Body of pancreas (tissue), 4 donors: ENCODE data around the gene CABP7. TPM values are rescaled to one million over a fixed set of nuclear protein-coding genes. Genes with fewer than 3 reads are reported as not detected.

Experiments
- ATAC-seq: fragments of 150-250 bp; one replicate; pipeline ENCODE4 v1.9.1; 2016
- DNase-seq, 4 donors: peaks; one replicate each; pipeline ENCODE4 v3.0.0-alpha.2; 2019
- H3K27ac ChIP-seq, 4 donors: fragments of 200-600 bp; sonication (generic); 1 replicate in 3 of 4; 2 replicates in 1 of 4; pipeline versions ENCODE4 v1.5.1 to v1.6.1; 2016 to 2019; ENCODE audit warnings: mild to moderate bottlenecking in 1 of 4, mixed read lengths in 1 of 4, moderate library complexity in 1 of 4
- H3K27me3 ChIP-seq, 2 donors: fragments of 200-600 bp; sonication (generic); one replicate each; pipeline ENCODE4 v1.6.0; 2016; ENCODE audit warnings: mild to moderate bottlenecking in 1 of 2
- H3K36me3 ChIP-seq, 2 donors: fragments of 200-600 bp; sonication (generic); replicated peaks in 1 of 2; 2 replicates each; pipeline ENCODE4 v1.5.1; 2016; ENCODE audit warnings: low read depth in 2 of 2; ENCODE audit not compliant: insufficient read depth in 1 of 2
- H3K4me1 ChIP-seq: fragments of 200-600 bp; sonication (generic); one replicate; pipeline ENCODE4 v1.6.0; 2016
- H3K4me3 ChIP-seq, 2 donors: fragments of 200-600 bp; sonication (generic); 1 replicate in 1 of 2; 2 replicates in 1 of 2; pipeline ENCODE4 v1.5.1; 2016 to 2019
- H3K9me3 ChIP-seq, 3 donors: fragments of 200-600 bp; sonication (generic); 1 replicate in 2 of 3; 2 replicates in 1 of 3; pipeline ENCODE4 v1.5.1; 2016
- POLR2A ChIP-seq, 3 donors: fragments of 450-650 bp; IDR thresholded peaks; one replicate each; pipeline ENCODE4 v1.6.1; 2016; ENCODE audit warnings: antibody characterized with exemption in 3 of 3, mild to moderate bottlenecking in 2 of 3
- WGBS, 2 donors: methylation state at CpG; one replicate each; pipeline ENCODE4 v1.1.5; 2017; 5-methylcytosine and 5-hydroxymethylcytosine counted together
- intact Hi-C: fragments of 100-400 bp; cut with DNase I; formaldehyde crosslinking; loops from one replicate; pipeline ENCODE4 v1.15.1; 2023
- total RNA-seq, 2 donors: library from RNA; depleted of rRNA; stranded (reverse); fragments of >200 nt; gene quantifications; one replicate each; pipeline ENCODE4 v1.1.0, GENCODE V29; 2016
- TF ChIP-seq, protein P1 (sequence below), 7 experiments: fragments of 450-650 bp in 4 of 7; fragments of 200-600 bp in 3 of 7; sonication (generic) in 3 of 7; IDR thresholded peaks; one replicate each; pipeline ENCODE4 v1.5.1; 2016 to 2019; ENCODE audit warnings: antibody characterized with exemption in 7 of 7

CABP7 gene
- total RNA-seq, 2 donors from 2014 or later: 0.78 to 2.6 TPM

DNA sequence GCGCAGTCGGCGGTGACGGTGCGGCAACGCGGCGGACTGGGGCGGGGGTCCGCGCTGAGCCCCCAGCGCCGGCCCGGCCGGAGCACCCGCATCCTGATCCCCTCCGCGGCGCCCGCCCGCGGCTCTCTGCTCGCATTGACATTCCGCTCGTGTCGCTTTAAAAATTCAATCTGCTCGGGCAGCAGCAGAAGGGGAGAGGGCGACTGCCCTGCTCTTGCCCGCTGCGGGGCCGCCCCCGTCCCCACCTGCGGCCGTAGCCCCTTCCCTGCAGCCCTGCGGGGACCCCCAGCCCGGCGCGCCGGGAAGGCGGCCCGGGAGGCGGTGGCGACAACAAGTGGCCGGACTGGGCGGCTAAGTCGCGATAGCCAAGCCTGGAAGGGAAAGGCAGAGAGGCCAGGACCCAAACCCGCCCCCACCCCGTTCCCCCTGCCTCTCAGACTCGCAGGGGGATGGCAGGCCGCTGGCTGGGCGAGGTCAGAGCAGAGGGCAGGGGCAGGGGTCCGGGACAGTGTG, 1.1 kb downstream of the CABP7 start:
- 6% methylated on average over 38 of the region's 53 CpGs; no CpG with 5 or more reads in 1 of the 2 donors for WGBS, 2 donors
- intact Hi-C loops: no loop called here
- no peak for TF ChIP-seq POLR2A (IDR thresholded peaks at IDR 0.05)
- TF ChIP-seq, protein P1, sequence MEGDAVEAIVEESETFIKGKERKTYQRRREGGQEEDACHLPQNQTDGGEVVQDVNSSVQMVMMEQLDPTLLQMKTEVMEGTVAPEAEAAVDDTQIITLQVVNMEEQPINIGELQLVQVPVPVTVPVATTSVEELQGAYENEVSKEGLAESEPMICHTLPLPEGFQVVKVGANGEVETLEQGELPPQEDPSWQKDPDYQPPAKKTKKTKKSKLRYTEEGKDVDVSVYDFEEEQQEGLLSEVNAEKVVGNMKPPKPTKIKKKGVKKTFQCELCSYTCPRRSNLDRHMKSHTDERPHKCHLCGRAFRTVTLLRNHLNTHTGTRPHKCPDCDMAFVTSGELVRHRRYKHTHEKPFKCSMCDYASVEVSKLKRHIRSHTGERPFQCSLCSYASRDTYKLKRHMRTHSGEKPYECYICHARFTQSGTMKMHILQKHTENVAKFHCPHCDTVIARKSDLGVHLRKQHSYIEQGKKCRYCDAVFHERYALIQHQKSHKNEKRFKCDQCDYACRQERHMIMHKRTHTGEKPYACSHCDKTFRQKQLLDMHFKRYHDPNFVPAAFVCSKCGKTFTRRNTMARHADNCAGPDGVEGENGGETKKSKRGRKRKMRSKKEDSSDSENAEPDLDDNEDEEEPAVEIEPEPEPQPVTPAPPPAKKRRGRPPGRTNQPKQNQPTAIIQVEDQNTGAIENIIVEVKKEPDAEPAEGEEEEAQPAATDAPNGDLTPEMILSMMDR (IDR thresholded peaks at IDR 0.05): no peak
- no peak overlapping the region for H3K4me3 ChIP-seq
- H3K4me1 ChIP-seq: peaks cover 8% of the 10 kb centered on the region
- H3K9me3 ChIP-seq: no peaks in the 10 kb centered on the region
- no peak overlapping the region for H3K27ac ChIP-seq
- no peaks in the 10 kb centered on the region for H3K36me3 ChIP-seq
- no peak for DNase-seq
- peaks cover 0 to 12% of the 10 kb centered on the region in 2 donors for H3K27me3 ChIP-seq
- no peak for ATAC-seq

DNA sequence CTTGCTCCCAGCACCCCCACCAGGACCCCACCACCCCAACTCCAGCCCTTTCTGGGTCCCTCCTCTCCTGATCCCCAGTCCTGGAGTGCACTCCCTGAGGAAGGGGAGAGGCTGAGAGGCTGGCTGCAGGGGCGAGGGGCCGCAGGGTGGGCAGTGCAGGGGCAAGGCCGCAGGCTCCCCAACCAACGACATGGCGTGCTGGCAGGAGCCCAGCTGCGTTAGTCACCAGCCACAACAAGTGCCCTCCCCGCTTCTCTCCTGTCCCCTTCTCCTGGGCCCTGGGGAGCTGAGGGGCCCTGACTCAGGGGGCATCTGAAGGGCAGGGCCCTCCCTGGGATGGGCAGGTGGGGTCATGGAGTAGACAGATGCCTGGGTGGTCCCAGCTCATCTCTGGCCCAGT, 2.3 kb downstream of the CABP7 start:
- intact Hi-C loops: no loop called here
- no peaks in the 10 kb centered on the region for H3K36me3 ChIP-seq
- H3K4me1 ChIP-seq: peaks cover 8% of the 10 kb centered on the region
- ATAC-seq (no peak), DNase-seq (no peak)
- H3K4me3 ChIP-seq: no peak overlapping the region
- H3K27me3 ChIP-seq: peaks cover 0 to 12% of the 10 kb centered on the region in 2 donors
- H3K9me3 ChIP-seq: no peaks in the 10 kb centered on the region
- TF ChIP-seq, protein P1 (IDR thresholded peaks at IDR 0.05): no peak
- no peak for TF ChIP-seq POLR2A (IDR thresholded peaks at IDR 0.05)
- H3K27ac ChIP-seq: no peak overlapping the region
- WGBS, 2 donors: 68% methylated on average over 4 of the region's 7 CpGs; no CpG with 5 or more reads in 1 of the 2 donors

DNA sequence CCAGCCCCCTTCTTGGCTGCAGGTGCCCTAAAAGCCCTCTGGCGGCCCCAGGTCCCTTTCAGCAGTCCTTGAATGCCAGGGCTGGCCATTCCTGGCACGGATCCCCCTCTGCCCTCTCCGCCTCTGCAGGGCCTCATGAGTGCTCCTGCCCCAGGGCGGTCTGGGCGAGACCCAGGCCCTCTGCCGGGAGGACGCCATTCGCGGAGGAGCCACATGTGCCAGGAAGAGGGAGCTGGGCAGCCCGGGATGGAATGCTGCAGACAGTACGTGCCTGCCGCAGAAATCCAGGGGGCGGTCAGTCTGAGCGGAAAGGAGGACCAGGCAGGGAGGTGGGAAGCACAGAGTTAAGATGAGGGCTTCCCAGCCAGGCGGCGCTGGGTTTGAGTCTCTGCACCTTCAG, 2.8 kb downstream of the CABP7 start:
- peaks cover 0 to 12% of the 10 kb centered on the region in 2 donors for H3K27me3 ChIP-seq
- no peak for DNase-seq
- H3K4me1 ChIP-seq: peaks cover 8% of the 10 kb centered on the region
- H3K4me3 ChIP-seq: no peak overlapping the region
- 79 to 87% methylated on average over 11 to 14 of the region's 16 CpGs for WGBS, 2 donors
- no peaks in the 10 kb centered on the region for H3K9me3 ChIP-seq
- intact Hi-C loops: no loop called here
- no peaks in the 10 kb centered on the region for H3K36me3 ChIP-seq
- no peak for ATAC-seq
- H3K27ac ChIP-seq: no peak overlapping the region
- TF ChIP-seq POLR2A (IDR thresholded peaks at IDR 0.05): no peak
- TF ChIP-seq, protein P1 (IDR thresholded peaks at IDR 0.05): no peak

DNA sequence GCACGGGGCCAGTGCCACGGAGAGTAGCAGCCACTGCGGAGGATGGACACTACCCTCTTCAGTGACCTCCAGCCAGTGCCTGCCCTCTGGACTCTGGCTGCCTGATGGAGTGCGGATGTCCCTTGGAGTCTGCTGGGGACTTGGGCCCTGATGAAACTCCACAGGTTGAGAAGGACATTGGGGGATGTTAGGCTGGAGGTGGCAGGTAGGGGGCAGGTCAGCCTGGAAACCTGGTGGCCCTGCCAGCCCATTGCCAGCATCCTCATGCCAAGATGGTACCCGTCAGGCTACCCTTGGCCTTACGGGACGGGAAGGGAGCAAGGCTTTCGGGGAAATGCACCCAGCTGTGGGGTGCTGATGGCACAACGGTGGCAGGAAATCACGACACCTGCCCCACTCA, 4.0 kb downstream of the CABP7 start:
- Histone ChIP-seq H3K36me3 (no peaks in the 10 kb centered on the region), H3K27ac (no peak overlapping the region), H3K9me3 (no peaks in the 10 kb centered on the region), H3K4me1 (peaks cover 8% of the 10 kb centered on the region), H3K27me3 (peaks cover 0 to 12% of the 10 kb centered on the region in 2 donors), H3K4me3 (no peak overlapping the region)
- DNase-seq (no peak), ATAC-seq (no peak)
- intact Hi-C loops: no loop called here
- no peak for TF ChIP-seq POLR2A (IDR thresholded peaks at IDR 0.05)
- TF ChIP-seq, protein P1 (IDR thresholded peaks at IDR 0.05): no peak
- WGBS, 2 donors: 91 to 100% methylated on average over 9 to 10 of the region's 10 CpGs

DNA sequence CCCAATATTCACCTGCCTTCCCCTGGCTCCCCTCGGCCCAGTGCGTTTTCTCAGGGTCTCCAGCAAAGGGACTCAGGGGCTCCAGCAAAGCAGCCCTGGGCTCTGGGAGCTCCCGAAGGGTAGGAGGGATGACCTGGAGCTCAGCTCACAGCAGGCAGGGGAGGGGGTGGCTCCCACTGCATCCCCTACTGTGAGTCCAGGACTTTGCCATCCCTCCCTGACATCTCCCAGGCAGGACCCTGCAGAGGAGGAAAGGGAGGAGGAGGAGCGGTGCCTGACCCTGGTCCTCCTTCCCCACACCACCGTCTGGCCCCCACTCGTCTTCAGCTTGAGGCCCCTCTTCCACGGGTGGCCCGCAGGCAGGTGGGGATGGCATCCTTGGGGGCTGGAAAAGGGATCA, 5.0 kb downstream of the CABP7 start:
- H3K4me3 ChIP-seq: no peak overlapping the region
- H3K27me3 ChIP-seq: peaks cover 0 to 5% of the 10 kb centered on the region in 2 donors
- no peak overlapping the region for H3K27ac ChIP-seq
- peaks cover 8% of the 10 kb centered on the region for H3K4me1 ChIP-seq
- WGBS, 2 donors: 69% methylated on average over 8 of the region's 8 CpGs; no CpG with 5 or more reads in 1 of the 2 donors
- no peaks in the 10 kb centered on the region for H3K9me3 ChIP-seq
- intact Hi-C loops: no loop called here
- ATAC-seq (no peak), DNase-seq (no peak)
- TF ChIP-seq POLR2A (IDR thresholded peaks at IDR 0.05): no peak
- TF ChIP-seq, protein P1 (IDR thresholded peaks at IDR 0.05): no peak
- no peaks in the 10 kb centered on the region for H3K36me3 ChIP-seq
